PFSK-1 (cell line): ENCODE measurements around the gene ASIC2.

Experiments used
- FOXP2 ChIP-seq: optimal IDR thresholded peaks from 2 replicates; pipeline ENCODE3; 2011; ENCODE audit warnings: borderline replicate concordance, control low read depth, inconsistent platforms; ENCODE audit not compliant: insufficient read depth; ENCODE audit errors: extremely low read length, extremely low read depth
- POLR2AphosphoS5 ChIP-seq: IDR thresholded peaks from 2 replicates; pipeline ENCODE4 v1.6.1; 2012; ENCODE audit warnings: low read depth, mild to moderate bottlenecking, control low read depth, low read length, moderate library complexity
- SIN3A ChIP-seq: IDR thresholded peaks from 2 replicates; pipeline ENCODE4 v1.6.1; 2012; ENCODE audit warnings: mild to moderate bottlenecking, low read length, moderate library complexity, borderline replicate concordance; ENCODE audit not compliant: insufficient read depth
- TAF1 ChIP-seq: IDR thresholded peaks from 2 replicates; pipeline ENCODE4 v1.6.1; 2012; ENCODE audit warnings: low read length, control low read depth, borderline replicate concordance; ENCODE audit not compliant: insufficient read depth
- TF ChIP-seq, protein P1 (sequence below), 2 experiments: IDR thresholded peaks; 2 replicates each; pipeline versions ENCODE4 v1.6.1 to v1.8.0; 2011 to 2012; ENCODE audit warnings: low read depth in 2 of 2, low read length in 2 of 2, control low read depth in 1 of 2, inconsistent platforms in 1 of 2, mild to moderate bottlenecking in 1 of 2, moderate library complexity in 1 of 2; ENCODE audit not compliant: insufficient read depth in 1 of 2

The ASIC2 gene

DNA sequence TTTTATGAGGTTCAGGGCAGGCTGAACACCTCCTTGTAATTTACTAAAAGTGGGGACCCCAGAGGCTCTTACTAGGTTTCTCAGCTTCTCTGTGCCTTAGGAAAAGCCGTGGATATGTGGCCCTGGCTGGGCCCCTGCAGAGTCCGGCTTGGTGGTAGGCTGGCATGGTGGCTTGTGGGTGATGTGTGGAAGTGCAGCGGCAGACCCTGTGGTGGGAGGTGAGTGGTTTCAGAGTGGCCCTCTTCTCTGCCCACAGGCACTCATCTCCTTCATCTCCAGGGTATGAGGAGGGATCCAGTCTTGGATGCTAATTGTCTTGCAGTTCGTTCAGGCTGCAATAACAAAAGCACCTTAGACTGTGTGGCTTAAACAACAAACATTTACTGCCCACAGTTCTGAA lies 58.9 kb downstream of the ASIC2 start:
- TF ChIP-seq POLR2AphosphoS5: no peak
- TF ChIP-seq, protein P1, sequence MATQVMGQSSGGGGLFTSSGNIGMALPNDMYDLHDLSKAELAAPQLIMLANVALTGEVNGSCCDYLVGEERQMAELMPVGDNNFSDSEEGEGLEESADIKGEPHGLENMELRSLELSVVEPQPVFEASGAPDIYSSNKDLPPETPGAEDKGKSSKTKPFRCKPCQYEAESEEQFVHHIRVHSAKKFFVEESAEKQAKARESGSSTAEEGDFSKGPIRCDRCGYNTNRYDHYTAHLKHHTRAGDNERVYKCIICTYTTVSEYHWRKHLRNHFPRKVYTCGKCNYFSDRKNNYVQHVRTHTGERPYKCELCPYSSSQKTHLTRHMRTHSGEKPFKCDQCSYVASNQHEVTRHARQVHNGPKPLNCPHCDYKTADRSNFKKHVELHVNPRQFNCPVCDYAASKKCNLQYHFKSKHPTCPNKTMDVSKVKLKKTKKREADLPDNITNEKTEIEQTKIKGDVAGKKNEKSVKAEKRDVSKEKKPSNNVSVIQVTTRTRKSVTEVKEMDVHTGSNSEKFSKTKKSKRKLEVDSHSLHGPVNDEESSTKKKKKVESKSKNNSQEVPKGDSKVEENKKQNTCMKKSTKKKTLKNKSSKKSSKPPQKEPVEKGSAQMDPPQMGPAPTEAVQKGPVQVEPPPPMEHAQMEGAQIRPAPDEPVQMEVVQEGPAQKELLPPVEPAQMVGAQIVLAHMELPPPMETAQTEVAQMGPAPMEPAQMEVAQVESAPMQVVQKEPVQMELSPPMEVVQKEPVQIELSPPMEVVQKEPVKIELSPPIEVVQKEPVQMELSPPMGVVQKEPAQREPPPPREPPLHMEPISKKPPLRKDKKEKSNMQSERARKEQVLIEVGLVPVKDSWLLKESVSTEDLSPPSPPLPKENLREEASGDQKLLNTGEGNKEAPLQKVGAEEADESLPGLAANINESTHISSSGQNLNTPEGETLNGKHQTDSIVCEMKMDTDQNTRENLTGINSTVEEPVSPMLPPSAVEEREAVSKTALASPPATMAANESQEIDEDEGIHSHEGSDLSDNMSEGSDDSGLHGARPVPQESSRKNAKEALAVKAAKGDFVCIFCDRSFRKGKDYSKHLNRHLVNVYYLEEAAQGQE (IDR thresholded peaks at IDR 0.05; ENCODE audit: insufficient read depth in 1 of 2, low read depth in 2 of 2, low read length in 2 of 2): no peak

DNA sequence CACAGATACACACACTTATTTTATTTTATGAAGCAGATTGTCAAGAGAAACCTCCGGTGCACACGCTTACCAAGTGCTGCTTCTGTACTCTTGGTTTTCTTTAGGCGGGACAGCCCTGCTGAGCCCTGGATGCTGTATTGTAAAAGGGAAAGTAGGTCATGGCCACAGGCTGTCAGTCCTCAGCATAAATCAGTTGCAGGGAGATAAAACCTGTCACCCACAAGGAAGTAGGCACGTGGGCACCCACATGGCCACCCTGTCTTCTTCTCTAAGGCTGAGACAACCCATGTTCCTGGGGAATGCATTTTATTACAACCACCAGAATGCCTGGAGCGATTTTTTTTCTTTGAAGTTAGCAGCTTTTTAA lies 59.3 kb downstream of the ASIC2 start:
- TF ChIP-seq POLR2AphosphoS5 (no peak), TAF1 (no peak), SIN3A (no peak), FOXP2 (no peak)
- TF ChIP-seq, protein P1 (IDR thresholded peaks at IDR 0.05; ENCODE audit: insufficient read depth in 1 of 2, low read depth in 2 of 2, low read length in 2 of 2): no peak

DNA sequence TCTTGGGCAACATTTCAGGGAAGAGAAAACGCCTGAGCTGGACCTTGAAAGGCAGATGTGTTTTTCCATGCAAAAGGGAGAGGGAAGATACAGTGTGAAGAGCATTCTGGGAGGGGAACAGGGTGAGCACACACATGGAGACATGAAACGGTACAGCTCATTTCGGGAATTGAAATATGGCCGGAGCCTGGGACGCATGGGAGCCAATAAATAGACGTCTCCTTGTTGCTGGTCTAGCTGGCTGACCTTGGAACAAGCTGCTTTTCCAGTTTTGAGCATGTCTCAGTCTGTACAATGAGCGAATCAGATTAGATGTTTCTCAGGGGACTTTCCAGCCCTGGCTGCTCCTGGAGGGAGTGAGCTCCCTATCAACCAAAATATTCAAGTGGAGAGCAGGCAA lies 63.6 kb downstream of the ASIC2 start:
- TF ChIP-seq FOXP2: no peak
- no peak for TF ChIP-seq TAF1
- TF ChIP-seq SIN3A: no peak
- TF ChIP-seq, protein P1 (IDR thresholded peaks at IDR 0.05; ENCODE audit: insufficient read depth in 1 of 2, low read depth in 2 of 2, low read length in 2 of 2): no peak
- TF ChIP-seq POLR2AphosphoS5: no peak

DNA sequence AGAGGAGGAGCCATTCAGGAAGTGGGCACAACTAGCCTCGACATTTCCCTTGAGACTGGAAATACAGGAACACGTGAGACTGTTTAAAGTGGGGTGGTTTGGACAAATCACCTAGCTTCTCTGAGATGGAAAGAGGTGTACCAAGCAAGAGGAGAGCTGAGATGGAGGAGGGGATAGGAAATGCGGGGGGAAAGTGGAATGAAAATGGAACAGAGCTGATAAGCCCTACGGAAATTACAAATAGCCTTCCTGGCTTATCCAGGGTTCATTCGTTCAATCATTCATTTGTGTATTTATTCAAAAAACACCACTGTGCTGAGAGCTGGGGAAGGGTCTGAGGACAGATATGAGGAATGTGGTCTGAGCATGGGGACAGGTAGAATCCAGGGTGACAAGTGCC lies 64.1 kb downstream of the ASIC2 start:
- TF ChIP-seq SIN3A (no peak), FOXP2 (no peak), TAF1 (no peak), POLR2AphosphoS5 (no peak)
- TF ChIP-seq, protein P1 (IDR thresholded peaks at IDR 0.05; ENCODE audit: insufficient read depth in 1 of 2, low read depth in 2 of 2, low read length in 2 of 2): no peak

DNA sequence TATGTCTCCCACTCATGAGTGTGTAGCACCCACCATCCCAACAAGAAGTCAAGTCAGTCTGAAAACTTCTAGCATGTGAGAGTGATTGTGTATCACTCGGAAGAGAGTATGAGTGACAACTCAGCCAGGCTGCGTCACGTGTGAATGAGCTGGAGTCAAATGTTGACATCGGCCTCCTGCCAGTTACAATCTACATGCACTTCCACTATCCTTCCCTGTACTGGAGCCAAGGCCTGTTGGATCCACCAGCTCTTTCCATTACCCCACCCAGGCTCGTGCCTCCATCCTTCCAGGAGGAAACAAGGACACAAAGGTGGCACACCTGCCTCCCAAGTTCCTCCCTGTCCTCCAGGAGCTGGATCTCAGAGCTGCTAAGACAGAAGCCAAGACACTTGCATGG lies 64.5 kb downstream of the ASIC2 start:
- TF ChIP-seq SIN3A: no peak
- no peak for TF ChIP-seq FOXP2
- TF ChIP-seq TAF1: no peak
- TF ChIP-seq POLR2AphosphoS5: no peak
- TF ChIP-seq, protein P1 (IDR thresholded peaks at IDR 0.05; ENCODE audit: insufficient read depth in 1 of 2, low read depth in 2 of 2, low read length in 2 of 2): no peak
